Activated T-helper 1 cell treated with anti-CD3 and anti-CD28 coated beads, Interleukin-2, amount 50 U/mL, for 16 hours (primary cell): ENCODE data around the gene OSBP.
"Not testable (repeated sequence)": the region's sequence is repeated elsewhere in the genome, so short reads cannot be mapped to it uniquely, and the experiment has no call there.

Experiments used
- DNase-seq, 2 donors: peaks; one replicate each; pipeline ENCODE4 v3.0.0-alpha.2; 2020; ENCODE audit warnings: low read depth in 1 of 2, low spot score in 1 of 2

Gene OSBP, protein sequence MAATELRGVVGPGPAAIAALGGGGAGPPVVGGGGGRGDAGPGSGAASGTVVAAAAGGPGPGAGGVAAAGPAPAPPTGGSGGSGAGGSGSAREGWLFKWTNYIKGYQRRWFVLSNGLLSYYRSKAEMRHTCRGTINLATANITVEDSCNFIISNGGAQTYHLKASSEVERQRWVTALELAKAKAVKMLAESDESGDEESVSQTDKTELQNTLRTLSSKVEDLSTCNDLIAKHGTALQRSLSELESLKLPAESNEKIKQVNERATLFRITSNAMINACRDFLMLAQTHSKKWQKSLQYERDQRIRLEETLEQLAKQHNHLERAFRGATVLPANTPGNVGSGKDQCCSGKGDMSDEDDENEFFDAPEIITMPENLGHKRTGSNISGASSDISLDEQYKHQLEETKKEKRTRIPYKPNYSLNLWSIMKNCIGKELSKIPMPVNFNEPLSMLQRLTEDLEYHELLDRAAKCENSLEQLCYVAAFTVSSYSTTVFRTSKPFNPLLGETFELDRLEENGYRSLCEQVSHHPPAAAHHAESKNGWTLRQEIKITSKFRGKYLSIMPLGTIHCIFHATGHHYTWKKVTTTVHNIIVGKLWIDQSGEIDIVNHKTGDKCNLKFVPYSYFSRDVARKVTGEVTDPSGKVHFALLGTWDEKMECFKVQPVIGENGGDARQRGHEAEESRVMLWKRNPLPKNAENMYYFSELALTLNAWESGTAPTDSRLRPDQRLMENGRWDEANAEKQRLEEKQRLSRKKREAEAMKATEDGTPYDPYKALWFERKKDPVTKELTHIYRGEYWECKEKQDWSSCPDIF

DNA sequence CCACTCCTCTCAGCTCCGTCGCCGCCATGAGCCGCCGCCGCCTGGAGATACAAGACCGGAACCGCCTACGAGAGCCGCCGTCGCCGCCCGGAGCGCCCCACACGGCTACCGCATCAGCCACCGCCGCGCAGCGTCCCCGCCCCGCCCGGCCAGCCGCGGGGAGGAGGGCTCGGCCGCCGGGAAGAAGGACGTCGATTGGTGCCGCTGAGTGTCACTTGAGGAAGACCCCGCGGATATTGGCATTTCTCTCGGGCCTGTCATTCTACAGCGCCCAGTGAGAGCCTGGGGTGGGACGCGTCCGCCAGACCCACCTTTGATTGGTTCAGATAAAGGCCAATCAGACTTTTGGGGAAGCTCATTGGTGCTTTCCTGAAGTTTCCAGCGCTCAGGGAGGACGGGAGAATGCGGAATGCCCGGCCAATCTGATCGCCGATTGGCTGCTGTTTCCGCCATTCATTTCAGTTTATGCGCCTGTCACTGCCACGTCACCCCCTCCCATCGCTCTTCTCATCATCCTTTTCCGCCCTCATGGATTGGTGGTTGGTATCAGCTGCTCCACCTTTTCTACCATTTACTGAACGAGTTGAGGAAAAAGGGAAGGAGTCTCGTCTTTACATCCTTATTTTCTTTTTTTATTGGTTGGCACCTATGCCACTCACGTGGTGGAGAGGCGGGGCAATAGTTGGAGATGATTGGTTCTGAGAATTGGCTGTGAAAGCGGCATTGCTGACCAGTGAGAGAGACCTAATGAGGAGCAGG lies at the start of gene OSBP:
Gene OSBP, minus strand, starts transcription at position 138 of the 759 bp plus-strand sequence. Its CDS starts 110 bp downstream, at position 28.
- peak; percentile 90 to 92 for DNase-seq

DNA sequence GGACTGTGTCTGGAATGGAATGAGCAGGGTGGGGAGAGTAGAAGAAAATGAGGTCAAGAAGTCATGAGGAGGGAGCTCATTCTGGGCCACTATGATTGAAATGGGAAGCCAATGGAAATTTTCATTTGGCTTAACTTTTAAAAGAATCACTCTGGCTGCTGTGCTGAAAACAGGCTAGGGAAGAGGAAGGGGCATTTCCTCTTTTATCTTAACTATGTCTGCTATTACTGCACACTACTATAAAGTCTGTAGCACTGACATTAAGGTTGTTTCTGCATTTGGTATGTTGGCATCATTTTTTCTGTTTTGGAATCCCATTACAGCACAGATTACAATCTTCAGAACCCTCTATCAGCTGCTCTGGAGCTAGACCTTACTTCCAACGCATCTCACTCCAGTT lies 45.0 kb upstream of the OSBP start:
- DNase-seq: no peak

DNA sequence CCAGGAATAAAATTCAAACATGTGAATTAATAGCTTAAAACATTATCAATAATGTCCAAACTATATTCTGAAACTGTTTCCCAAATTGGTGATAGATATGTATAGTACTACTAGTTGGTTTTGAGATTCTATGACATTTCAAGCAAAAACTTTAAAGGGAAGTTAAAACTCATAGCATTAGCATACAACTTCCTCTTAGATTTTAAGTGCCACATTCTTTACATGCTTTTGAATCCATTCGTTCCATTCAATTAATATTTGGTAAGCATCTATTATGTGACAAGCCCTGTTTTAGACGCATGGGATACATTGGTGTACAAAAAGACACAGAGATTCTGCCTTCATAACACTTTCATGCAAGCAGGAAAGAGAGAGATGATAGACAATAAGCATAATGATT lies 44.4 kb upstream of the OSBP start:
- no peak for DNase-seq

DNA sequence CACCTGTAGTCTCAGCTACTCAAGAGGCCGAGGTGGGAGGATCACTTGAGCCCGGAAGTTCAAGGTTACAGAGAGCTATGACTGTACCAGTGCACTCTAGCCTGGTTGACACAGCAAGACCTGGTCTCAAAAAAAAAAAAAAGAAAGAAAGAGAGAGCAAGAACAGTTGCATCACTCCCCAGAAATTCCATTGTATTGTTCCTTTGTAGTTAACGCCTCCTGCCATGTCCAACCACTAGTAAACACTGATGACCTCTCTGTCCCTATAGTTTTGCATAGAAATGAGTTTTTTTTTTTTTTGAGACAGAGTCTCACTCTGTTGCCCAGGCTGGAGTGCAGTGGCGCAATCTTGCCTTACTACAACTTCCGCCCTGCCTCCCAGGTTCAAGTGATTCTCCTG lies 42.5 kb upstream of the OSBP start:
- DNase-seq: no peak

DNA sequence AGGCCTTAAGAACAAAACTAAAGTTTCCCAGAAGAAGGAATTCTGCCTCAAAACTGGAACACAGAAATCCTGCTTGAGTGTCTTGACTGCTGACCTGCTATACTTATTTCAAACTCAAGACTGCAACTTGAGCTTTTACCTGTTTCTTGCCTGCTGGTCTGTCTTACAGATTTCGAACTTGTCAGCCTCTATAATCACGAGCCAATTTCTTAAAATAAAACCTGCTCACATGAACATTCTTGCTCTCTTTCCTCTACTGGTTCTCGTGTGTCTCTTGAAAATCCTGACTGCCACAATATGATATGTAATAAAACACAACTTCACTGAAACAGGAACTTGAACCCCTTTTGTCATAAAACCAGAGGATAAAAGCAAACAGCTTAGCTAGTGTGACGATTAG lies 39.3 kb upstream of the OSBP start:
- DNase-seq: no peak

- no peak for DNase-seq
Measured at GRCh38 chr11:59647245-59647980, 31.8 kb upstream of the OSBP start.

GRCh38 chr11:59644528-59644927 lies 29.0 kb upstream of the OSBP start:
- no peak for DNase-seq

DNA sequence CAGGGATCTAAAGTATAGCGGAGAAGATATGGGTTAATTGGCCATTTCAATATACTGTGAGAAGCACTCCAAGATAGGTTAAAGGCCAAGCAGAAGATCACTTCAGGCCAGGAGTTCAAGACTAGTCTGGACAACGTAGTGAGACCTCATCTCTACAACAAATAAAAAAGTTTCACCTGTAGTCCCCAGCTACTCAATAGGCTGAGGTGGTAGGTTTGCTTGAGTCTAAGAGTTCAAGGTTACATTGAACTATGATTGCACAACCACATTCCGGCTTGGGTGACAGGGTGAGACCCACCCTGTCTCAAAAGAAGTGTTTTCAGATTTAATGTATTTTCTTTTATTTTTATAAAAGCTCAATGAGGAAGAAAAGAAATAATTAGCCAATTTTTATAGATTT lies 27.8 kb upstream of the OSBP start:
- no peak for DNase-seq

GRCh38 chr11:59641156-59641555 lies 25.6 kb upstream of the OSBP start:
- DNase-seq: no peak

- no peak for DNase-seq
Measured at GRCh38 chr11:59630493-59630892, 14.9 kb upstream of the OSBP start.

DNA sequence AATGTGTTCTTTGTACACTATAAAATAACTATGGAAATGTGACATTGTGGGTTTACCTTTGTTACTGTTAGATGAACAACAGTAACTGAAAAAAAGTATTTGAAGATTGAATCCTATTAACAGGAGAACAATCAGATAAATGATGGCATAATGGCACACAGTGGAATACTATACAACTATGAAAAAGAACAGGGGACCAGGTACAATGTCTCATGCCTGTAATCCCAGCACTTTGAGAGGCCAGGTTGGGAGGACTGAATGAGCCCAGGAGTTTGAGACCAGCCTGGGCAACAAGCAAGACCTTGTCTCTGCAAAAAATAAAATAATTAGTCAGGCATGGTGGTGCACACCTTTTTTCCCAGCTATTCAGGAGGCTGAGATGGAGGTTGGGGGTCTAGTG lies 14.4 kb upstream of the OSBP start:
- no peak for DNase-seq

DNA sequence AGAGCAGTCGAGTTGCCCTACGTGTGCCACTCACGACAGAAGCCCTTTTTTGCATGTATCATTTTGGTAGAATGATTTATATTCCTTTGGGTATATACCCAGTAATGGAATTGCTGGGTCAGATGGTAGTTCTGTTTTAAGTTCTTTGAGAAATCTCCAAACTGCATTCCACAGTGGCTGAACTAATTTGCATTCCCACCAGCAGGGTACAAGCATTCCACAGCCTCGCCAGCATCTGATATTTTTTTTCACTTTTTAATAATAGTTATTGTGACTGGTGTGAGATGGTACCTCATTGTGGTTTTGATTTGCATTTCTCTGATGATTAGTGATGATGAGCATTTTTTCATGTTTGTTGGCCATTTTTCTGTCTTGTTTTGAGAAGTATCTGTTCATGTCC lies 11.4 kb upstream of the OSBP start:
- DNase-seq: not testable (repeated sequence)

DNA sequence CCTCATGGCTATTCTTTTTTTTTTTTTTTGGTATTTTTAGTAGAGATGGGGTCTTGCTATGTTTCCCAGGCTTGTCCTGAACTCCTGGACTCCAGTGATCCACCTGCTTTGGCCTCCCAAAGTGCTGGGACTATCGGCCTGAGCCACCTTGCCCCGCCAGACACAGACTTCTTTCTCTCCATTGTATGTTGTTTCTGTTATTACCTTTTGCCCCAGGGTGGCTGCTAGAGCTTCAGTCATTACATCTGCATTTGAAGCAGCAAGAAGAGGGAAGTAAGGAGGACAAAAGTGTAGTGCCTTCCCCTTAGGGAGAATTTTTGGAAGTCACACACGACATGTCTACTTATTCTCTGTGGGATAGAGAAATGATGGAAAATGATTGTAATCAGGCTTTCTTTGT lies 10.1 kb upstream of the OSBP start:
- DNase-seq: no peak

DNA sequence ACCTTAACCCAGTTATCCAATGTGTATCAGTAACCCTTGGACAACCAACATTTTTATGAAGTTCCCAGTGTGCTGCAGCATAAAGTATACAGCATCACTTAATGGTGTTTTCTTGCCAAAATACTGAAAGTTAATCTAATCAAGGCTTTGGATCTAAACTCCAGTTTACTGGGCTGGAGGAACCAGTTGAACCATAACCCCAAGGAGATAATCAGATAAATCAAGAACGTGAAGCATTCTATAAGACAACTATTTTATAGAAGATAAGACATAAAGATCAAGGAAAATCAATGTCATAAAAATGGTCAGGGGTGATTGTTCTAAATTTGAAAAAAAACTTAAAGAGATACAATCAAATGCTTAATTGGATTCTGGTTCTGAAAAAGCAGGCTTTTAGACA lies 2.3 kb upstream of the OSBP start:
- DNase-seq: no peak

DNA sequence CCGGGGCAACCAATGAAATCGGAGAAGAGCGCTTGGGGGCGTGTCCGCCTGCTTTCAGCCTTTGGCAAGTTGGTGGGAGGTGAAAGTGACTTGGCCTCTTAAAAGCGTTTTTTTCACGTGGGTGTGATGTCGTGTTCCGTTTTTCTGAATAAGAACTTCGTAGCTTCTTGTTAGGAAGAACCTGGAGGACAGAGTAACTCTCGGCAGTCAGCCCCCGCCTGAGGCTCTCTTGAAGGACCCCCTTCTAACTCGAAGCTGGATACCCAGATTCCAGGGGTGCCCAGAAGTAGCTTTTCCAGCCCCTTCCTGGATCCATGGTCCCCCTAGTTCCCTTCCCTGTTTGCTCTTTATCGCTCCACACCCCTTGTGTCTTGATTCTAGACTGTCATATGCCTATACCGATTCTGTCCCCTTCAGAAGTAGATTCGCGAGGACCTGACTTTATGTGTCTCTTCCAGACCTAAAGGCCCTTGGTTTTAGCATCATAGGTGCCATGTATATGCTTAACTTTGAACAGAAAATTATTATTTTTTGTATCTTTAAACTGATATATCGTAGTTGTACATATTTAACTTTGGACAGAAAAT lies 915 bp upstream of the OSBP start:
- no peak for DNase-seq

DNA sequence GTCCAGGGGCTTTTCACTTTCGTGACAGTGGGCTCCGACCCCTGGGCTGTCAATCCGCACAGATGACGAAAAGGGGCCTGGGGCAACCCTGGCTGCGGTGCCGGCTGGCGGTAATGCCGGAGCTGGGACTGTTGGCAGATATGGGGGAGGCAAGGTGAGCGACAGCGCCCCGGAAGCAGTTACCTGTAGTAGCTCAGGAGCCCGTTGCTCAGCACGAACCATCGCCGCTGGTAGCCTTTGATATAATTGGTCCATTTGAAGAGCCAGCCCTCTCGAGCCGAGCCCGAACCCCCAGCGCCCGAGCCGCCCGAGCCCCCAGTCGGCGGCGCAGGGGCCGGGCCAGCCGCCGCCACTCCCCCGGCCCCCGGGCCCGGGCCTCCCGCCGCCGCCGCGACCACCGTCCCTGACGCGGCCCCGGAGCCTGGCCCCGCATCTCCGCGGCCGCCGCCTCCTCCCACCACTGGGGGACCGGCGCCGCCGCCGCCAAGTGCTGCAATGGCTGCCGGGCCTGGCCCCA lies 396 bp downstream of the OSBP start:
- peak; percentile 40 to 56 for DNase-seq

GRCh38 chr11:59614277-59615119 lies 1.1 kb downstream of the OSBP start:
- no peak for DNase-seq

DNA sequence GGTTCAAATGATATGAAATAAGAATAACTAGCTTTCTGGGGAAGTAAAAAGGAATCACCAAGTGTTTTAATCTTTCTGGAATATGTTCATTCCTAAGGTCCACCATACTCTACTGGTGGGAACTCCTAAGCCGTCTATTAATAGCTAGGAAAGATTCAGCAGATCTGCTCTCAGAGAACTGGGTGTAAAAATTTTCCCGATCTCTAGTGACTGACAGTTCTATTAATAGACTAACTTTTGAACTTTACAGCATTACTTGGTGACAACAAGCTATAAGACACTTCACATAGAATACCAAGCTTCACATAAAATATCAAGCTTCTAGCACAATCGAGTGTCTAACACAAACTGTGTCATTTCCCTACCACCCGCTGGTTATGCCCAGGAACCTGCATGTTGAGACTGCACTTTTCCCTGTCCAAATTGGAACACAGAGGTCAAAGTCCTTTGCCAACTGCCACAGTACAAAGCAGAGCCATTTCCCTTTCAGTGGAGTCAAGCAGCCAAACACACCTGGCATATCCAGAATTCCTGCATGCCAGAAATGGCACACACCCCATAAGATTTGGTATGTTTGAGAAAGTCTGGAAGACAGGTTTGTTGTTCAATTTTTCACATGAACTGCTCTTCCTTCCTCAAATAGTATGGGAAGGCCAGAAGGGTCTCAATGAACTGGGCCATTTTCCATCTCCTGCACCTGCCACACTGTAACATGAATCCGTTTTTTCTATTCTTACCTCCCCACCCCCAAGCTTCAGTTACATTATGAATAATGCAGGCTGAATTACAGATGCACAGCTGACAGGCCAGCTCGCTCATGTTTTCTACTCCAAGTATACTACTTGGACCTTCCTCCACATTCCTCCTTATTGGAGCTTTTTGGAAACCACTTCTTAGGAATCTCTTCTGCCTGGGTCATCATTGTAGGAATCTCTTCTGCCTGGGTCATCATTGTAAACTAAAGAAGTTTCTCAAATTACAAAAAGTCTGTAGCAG lies 3.7 kb downstream of the OSBP start:
- no peak for DNase-seq
